Measurements from ENCODE around the gene ATP6V1C2.
"Not testable (repeated sequence)": the region's sequence is repeated elsewhere in the genome, so short reads cannot be mapped to it uniquely, and the experiment has no call there.

ATP6V1C2 gene

DNA sequence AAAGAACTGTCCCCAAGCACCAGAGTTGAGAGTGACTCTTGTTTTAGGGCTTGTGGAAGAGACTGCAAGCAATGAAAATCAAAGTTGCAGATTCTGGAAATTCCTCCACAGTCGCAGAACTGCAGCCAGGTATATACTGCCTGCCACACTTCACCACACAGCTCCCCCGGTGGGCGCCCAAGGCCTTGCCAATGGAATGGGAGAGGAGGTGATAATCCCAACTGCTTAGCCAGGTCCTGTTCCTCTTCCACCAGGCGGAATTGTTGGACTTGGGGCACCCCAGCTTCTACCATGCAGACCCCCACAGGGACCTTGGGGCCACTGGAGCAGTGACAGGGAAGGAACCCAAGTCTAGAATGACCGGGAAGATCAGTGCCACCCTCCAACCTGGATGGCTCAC lies 96.0 kb downstream of the ATP6V1C2 start:
- DNase-seq = peak in 1 of 2 experiments; percentile 15

GRCh38 chr2:10818305-10818704 lies 96.9 kb downstream of the ATP6V1C2 start:
- not testable (repeated sequence) for DNase-seq

DNA sequence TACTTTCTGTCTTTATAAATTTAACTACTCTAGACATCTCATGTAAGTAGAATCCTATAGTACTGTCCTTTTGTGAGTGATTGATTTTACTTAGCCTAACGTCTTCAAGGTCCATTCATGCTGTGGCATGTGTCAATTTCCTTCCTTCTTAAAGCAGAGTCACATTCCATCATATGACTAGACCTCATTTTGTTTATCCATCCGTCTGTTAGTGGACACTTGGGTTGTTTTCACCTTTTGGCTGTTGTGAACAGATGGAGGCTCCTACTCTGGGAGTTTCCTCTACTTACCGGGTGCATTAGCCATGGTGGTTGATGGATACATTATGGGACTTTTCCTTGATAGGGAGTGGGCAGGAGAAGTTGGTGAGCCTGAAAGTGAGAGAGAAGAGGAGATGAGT lies 97.6 kb downstream of the ATP6V1C2 start:
- no peak for DNase-seq

DNA sequence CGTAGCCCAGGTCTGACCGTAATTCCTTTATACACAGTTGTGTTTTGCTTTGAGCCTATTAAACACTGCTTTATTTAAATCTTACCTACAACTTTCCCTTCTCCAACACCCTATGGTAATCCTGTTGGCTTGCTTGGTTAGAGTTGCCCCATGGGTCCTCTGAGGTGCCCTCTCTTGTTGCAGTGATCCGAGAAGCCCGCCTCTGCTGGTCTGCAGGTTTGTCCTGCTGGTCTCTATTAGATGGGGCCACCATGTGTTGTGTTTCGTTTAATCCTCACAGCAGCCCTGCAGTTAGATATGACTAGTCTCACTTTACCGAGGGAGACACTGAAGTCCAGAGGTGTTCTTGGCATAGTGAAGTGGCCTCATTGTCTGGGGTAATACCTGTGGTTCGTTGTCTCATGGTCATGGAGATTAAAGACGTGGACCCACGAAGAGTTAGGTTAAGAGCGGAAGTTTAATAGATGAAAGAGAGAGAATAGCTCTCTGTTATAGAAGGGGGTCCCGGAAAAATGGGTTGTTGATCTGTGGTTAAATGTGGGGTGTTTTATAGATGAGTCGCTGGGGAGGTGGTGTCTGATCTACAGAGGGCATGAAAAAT lies 98.4 kb downstream of the ATP6V1C2 start:
- no peak for DNase-seq

DNA sequence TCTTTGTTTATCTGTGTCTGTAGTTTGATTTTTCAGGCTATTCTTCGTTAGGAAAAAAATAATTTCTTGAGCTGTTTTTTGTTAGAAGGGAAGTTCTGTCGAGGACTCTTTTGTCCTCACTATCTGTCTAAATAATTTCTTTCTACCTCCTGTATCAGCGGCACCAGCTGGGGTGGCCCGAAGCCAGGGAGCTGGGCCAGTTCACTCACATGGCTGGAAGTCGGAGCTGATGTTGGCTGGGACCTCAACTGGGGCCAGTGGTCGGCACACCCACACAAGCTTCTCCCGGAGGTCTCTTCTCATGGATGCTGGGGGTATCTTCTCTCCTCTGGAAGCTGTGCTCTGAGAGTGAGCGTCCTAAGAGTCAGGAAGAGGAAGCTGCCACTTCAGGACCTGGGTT lies 99.1 kb downstream of the ATP6V1C2 start:
- no peak for DNase-seq

GRCh38 chr2:10820978-10821695 lies 99.7 kb downstream of the ATP6V1C2 start:
- DNase-seq = peak; percentile 31 to 52

- DNase-seq = no peak
These were observed 102.8 kb downstream of the ATP6V1C2 start for GRCh38 chr2:10824191-10824590.

DNA sequence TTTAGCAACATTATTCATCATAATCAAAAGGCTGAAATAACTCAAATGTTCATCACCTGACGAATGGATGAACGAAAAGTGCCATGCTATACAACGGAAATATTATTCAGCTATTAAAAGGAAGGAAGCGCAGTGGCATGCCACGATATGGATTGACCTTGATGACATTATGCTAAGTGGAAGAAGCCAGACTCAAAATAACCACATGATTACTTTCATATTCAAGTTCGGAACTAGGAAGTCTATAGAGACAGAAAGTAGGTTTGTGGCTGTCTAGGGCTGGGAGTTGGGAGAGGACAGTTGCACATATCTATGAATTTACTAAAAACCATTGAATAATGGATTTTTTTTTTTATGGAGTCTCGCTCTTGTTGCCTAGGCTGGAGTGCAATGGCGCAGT lies 104.6 kb downstream of the ATP6V1C2 start:
- DNase-seq = no peak

DNA sequence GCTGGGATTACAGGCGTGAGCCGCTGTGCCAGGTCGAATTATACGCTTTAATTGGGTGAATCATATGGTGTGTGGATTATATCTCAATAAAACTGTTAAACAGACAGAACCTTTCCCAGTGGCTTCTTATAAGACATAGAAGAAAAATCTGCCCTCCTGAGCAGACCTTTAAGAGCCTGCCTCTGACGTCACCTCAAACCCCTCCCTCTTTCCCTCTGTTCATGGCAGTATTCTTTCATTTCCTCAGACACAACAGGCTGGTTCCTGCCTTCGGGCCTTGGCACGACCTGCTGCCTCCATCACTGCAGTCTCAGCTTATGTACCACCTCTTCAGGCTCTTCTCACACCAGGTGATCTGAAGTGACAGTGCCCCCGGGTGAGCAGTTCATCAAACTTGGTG lies 105.2 kb downstream of the ATP6V1C2 start:
- DNase-seq = no peak

- DNase-seq = no peak
These were observed 106.9 kb downstream of the ATP6V1C2 start for GRCh38 chr2:10828346-10828745.

GRCh38 chr2:10829299-10829698 lies 107.9 kb downstream of the ATP6V1C2 start:
- DNase-seq = no peak

DNA sequence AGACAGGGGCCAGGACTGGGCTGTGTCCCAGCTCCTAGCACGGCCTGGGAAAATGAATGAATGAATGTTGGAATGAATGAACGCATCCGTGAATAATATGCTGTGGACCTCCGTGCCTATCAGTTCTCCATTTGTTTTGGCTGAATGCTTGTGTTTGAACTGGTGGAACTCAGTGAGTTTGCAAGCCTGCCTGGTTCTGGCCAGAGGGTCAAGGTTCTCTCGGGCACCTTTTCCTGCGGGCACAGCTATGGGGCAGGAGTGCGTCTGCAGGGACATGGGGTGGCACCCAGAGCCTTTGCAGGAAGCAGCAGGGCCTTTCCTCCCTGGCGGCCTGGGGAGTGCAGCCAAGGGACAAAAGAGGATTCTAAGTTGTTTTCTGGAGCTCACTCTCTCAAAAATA lies 108.8 kb downstream of the ATP6V1C2 start:
- DNase-seq = no peak

- DNase-seq = no peak
These were observed 109.4 kb downstream of the ATP6V1C2 start for GRCh38 chr2:10830641-10831399.

DNA sequence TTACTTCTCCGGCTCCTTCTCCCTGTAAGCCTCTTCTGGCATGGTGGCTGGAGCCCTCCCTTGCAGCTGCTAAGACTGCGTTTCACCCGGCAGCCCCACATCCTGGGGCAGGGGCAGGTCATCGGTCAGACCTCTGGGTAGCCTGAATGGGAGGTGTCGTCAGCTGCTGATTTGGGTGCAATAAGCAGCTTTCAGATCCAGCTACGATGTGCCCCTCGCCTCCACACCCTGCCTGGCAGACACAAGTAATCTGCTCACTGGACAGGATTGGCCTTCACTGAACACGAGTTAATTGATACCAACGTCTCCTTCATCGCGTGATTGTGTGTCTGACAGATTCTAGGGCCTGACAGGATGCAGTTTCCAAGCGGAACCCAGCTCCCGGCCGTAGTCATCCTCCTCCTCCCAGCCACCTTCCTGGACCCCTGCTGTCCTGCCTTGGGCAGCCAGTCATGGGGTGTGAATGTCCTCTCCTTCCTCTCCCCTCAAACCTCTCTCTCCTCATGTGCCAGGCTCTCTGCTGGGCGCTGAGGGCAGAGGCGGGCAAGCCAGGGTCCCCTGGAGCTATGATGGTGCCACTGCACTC lies 110.1 kb downstream of the ATP6V1C2 start:
- DNase-seq = no peak

DNA sequence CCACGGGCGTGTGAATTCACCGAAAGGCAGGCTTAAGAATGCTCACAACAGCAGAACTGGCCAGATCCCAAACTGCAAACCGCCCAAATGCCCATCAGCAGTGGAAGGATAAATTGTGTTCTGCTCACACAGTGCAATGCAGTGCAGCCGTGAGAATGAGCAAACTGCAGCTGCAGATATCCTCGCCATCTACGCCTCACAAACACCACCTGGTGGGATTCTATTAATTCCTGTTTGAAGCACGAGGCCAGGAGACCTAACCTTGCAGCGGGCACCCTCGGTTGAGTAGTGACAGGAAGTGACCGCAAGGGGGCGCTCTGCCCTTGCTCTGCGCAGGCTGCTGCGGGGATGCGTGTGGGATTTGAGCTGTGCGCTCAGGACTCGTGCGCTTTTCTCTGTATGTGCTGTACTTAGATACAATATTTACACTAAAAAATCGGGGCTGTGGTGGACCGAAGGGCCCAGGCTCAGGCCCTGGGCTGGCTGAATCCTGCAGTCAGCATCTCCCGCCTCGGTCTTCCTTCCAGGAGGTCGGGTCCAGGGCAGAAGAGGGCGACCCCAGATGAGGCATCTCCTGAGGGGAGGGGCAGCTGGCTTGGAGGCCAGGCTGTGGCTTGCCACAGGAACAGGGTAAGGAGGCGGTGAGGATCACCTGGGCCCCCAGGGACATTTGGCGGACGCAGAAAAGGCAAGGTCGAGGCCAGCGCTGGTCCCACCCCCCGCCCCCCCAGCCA lies 110.9 kb downstream of the ATP6V1C2 start:
- DNase-seq = peak; percentile 81 to 84

GRCh38 chr2:10833021-10833420 lies 111.6 kb downstream of the ATP6V1C2 start:
- DNase-seq = no peak

GRCh38 chr2:10834068-10834655 lies 112.7 kb downstream of the ATP6V1C2 start:
- DNase-seq = peak; percentile 30 to 57
